Colon (tissue), 2 donors: ENCODE results near the gene OR10G8.
A peak's percentile ranks its signal among the peaks of the same experiment; 100 is the strongest.
"Not testable (repeated sequence)": the region's sequence is repeated elsewhere in the genome, so short reads cannot be mapped to it uniquely, and the experiment has no call there.

Experiments used
- FAIRE-seq: peaks from 2 replicates; lab custom pipeline; 2012; peaks lifted over from hg19 to GRCh38; lab: Jason Lieb, UNC
- donor health status: control.
- donor health status: control.

The OR10G8 gene, protein sequence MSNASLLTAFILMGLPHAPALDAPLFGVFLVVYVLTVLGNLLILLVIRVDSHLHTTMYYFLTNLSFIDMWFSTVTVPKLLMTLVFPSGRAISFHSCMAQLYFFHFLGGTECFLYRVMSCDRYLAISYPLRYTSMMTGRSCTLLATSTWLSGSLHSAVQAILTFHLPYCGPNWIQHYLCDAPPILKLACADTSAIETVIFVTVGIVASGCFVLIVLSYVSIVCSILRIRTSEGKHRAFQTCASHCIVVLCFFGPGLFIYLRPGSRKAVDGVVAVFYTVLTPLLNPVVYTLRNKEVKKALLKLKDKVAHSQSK

DNA sequence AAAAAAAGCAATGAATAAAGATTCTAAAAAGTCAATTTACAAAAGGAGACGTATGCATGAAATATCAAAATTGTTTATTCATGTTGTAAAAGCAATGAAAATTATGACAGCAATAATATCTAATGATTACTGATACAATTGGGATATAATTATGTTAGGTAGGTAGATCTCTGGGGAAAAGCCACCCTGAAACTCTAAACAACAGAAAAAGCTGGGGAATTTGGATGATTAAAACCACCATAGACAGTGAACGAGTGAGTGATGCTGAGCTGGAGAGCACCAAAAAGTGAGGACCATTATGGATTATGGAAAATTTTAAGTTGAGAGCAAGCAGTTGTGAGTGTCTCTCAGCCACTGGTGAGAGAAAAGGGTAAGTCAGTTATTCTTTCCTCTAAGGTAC, at the start of gene OR10G8:
TSS of gene OR10G8 (plus strand) at position 301 of the 400 bp plus-strand sequence. CDS start 2,825 bp downstream, outside the sequence.
- no peak for FAIRE-seq

DNA sequence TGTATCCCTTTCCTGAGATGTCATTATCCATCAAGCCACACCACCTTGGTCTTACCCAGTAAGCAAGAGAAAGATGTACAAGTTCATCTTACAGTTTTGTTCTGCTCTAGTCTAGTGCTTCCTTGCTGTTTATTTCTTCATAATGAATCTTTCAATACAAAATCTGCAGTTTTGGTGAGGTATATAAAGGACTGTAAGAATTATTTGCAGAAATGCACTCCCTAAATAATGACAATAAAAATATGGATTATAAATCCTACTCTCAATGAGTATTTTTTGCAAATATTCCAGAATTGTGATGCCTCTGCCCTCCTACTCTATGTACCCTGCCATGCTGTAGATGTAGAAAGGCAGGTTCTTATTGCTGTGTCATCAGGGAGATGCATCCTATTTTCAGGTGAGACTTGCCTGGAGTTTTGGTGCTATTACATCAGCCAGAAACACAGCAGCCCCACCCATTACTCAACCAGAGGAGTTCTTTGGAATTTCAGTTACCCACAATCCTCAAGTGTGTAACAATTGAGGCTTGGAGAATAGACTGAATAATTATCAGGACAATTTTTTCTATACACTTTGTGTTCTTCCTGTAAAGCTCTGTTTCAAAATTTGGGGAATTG, 48.8 kb upstream of the OR10G8 start, which contains the start of gene OR10S1:
TSS of gene OR10S1 (minus strand) at position 51 of the 617 bp plus-strand sequence. CDS start 117 bp downstream, outside the sequence.
- FAIRE-seq = no peak

DNA sequence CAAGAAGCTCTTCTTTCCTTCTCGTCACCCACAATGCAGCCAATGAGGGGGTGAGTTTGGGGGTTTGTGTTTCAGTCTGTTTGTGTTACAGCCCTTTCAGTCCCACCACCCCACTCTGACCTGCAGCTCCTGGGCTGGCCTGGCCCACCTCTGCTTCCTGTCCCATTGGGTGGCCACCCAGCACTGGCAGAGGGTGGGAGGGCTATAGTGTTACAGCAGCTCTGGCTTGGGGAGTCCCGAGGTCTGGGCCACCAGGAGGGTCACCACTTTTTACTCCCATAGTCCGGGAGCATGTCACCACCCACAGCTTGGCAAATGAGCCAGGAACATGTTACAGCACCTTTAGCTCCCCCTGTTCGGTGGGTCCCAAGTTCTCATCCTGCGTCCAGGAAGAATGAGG, 47.3 kb upstream of the OR10G8 start:
- FAIRE-seq = no peak

DNA sequence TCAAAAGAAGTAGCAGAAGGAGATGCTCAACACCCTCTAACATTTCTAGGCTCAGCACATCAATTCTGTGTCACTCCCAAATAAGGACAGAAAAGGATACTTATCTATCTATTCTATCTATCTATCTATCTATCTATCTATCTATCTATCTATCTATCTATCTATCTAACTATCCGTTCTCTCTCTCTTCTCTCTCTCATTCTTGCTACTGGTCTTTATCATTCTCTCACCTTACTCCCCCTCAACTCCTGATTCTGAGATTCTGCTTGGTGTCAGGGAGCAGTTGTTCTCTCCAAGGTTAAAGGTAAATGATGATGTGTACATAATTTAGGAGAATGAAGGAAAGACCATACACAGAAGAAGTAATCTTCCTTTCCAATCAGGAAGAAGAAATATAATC, 31.5 kb upstream of the OR10G8 start, which contains the start of gene OR10G6:
TSS of gene OR10G6 (minus strand) at position 43 of the 400 bp plus-strand sequence. CDS start at position 43, 0 bp downstream.
- FAIRE-seq = no peak

DNA sequence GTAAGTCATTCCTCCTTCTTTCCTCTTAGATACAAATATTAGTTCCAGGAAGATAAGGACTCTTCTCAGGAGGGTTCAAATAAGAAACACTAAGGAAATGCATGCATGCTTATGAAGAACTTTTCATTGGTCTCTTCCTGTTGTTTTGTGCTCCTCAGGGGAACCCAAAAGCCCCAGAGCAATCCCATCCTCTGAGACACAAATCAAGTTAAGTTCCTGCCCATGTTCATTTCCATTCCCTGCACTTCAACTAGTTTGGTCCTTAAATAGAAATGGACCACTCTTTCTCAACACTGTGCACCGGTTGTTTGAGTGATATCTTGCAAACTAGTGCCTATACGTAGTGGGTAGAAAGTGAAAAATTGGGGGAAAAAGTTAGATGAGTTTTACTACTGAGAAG, 13.9 kb upstream of the OR10G8 start, which contains the start of gene OR10G4:
TSS of gene OR10G4 (plus strand) at position 301 of the 400 bp plus-strand sequence. CDS start 2,578 bp downstream, outside the sequence.
- no peak for FAIRE-seq

DNA sequence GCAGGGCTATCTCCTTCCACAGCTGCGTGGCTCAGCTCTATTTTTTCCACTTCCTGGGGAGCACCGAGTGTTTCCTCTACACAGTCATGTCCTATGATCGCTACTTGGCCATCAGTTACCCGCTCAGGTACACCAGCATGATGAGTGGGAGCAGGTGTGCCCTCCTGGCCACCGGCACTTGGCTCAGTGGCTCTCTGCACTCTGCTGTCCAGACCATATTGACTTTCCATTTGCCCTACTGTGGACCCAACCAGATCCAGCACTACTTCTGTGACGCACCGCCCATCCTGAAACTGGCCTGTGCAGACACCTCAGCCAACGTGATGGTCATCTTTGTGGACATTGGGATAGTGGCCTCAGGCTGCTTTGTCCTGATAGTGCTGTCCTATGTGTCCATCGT, 10.8 kb upstream of the OR10G8 start:
- not testable (repeated sequence) for FAIRE-seq

DNA sequence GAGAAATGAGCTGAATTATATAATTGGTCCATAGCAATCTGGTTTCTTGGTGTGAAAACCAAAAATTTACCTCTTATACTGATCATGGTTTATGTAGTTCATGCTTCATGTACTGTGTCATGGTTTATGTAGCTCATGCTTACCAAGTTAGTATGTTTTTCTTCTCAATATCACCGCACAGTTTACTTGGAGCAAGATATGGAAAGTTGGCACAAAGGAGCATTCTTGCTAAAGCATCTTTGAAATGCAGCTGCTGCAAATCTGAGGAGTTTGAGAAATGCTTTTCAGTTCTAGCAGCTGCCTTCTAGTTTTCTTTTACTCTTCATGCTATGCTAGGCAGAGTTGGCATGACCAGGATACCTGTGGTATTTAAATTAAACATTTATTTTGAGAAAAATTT, 10.1 kb downstream of the OR10G8 start:
- no peak for FAIRE-seq

DNA sequence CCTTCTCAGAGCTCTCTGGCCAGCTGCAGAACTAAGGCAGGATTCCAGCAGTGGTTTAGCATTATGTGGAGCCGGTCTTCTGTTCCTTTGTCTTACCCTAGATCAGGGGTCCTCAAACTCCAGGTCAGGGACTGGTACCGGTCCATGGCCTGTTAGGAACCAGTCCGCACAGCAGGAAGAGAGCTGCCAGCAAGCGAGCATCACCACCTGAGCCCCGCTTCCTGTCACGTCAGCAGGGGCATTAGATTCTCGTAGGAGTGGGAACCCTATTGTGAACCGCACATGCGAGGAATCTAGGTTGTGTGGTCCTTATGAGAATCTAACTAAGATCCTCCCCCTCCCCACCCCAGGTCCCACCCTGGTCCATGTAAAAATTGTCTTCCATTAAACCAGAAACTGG, 13.0 kb downstream of the OR10G8 start:
- FAIRE-seq = no peak

DNA sequence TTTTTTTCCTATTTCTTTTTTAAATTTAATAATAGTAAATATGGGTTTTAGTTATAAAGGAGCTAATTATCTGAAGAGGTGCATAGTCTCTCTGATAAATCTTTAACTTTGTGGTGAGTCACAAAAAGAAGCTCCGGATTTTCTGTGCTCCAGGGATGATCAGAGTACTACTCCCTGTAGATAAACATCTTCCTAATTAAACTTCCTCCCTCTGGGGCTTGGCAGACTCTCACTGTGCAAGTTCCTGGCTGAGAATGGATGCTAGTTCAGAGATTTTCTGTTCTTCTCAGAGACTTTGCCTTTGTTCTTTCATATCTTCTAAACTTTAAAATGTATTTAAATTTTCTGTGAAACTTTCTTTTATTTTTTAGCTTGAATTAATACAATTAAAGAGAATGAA, 14.7 kb downstream of the OR10G8 start, which contains the start of gene OR10G7:
TSS of gene OR10G7 (minus strand) at position 72 of the 400 bp plus-strand sequence. CDS start 2,324 bp downstream, outside the sequence.
- no peak for FAIRE-seq

DNA sequence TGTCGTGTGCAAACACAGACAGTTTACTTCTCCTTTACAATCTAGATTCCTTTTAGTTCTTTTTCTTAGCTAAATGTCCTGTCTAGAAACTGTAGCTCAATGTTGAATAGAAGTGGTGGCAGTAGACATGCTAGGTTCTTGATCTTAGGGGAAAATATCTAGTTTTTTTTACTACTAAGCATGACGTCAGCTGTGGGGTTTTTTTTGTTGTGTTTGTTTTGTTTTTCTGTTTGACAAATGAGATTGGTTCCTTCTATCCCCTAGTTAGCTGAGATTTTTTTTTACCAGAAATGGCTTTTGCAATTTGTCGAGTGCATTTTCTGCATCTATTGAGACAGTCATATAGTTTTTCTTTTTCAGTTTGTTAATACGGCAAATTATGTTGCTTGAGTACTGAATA, 16.8 kb downstream of the OR10G8 start:
- FAIRE-seq = no peak

DNA sequence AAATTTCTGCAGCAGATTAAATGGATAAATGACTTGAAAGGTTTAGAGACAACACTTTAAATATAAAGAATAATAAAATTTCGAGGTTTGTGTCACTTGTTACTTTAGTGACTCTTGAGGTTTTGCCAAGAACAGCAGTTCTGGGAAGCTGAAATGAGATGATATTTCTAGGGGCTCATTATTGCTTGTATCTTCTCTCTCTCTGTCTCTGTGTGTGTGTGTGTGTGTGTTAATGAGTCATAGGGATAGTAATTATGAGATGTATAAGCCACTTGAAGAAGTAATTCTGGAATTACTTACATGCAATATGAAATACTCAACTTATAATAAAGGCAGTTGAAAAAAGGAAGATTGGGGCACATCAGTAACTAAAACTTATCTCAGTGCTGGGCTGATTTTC, 24.1 kb downstream of the OR10G8 start:
- no peak for FAIRE-seq

DNA sequence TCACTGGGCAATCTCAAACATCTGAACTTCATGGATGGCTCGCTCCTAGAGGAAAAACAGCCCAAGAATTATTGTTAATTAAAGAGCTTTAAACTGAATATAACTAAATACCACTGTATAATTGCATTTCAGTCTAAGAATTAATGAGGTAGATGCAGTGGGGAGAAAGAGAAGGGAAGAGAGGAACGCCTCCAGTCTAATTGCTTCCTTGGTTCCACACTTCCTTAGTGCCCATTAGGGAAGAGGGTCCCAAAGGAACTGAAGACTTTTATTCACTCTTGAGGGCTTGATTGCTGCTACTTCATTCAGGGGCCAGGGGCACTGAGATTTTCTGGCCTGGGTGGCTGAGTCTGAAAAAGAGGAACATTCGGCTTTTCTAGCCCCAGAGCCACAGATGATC, 26.4 kb downstream of the OR10G8 start:
- no peak for FAIRE-seq

DNA sequence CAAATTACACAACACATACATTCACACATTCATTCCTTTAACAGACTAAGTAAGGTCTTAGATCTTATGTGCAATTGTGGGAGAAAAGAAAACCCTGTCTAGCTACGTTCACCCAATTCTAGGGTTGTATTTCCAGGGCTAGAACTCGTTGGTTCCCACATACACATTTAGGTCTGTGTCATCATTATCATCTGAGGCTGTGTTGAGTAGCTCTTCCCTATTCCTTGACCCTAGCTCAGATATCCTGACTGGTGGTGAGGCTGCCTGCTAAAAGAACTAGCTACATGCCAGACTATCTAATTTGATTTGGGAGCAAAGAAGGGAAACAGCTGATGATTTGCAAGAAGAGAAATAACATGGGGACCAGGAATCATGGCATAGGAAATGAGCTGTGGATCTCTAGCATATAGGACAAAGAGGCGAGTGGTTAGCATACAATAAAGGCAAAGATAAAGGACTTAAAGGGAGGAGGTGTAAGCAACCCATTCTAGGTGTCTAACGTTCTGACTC, 42.1 kb downstream of the OR10G8 start:
- no peak for FAIRE-seq

DNA sequence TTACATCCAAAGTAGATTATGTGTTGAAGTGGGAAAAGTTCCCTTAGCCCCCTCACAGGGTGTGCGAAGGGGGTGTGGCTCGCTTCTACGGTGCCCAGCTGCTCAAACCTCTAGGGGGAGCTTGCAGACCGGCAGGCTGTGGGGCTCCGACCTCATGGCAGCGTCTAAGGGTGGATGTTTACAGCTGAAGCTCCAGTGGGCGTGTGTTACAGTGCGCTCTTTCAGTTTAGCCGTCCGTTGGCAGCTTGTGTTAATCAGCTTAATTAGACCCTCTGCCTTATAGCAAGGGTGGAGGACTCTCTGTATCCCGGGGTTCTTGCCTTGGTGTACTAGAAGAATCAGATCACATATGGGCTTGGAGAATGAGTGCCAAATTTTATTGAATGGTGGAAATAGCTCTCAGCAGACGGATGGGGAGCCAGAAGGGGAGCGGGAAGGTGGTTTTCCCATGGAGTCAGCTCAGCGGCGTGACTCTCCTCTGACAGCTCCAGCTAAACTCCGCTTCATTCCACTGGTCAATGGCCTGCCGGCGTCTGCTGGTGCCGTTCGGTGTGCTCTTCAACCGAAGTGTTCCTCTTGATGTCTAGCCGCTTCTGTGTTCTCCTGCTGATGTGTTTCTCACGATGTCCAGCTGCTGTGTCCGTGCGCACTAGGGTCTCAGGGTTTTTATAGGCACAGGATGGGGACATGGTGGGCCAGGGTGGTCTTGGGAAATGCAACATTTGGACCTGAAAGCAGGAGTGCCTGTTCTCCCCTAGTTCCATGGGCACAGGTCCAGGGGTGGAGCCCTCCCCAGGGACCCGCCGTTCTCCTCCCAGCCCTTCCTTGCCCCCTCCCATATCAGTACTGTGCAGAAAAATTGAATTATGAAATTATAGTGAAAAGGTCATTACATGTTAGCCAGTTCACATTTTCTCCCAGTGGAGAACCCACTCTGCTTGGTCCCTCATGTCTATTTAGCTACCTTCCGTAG, 43.1 kb downstream of the OR10G8 start:
- FAIRE-seq = no peak

DNA sequence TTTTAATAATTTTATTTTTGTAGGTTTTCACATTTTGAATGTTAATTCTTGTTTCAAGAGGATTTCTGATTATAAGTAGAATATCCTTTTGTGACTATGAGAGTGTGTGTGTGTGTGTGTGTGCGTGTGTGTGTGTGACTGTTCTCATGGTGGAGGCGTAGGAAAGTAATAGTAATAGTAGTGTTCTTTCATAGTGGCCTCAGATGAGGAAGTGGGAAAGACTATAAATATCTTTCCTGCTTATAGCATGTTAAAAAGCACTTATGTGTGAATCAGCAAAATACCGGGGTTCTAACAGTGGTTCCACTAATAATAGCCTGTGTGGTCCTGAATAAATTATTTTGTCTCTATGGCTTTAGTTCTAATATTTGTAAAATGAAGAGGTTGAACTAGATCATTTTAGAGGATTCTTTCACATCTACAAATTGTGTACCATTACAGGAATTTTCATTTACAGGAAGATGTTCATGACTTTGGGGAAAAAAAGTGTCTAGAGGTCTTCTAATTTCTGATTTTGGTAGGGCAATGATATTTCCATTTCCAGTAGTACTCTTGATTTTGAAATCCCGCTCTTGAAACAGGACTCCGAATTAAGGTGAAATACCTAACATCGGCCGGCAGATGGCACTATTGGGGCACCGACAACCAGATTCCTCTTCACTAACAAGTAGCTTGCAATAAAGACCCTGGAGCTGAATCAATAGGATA, 44.5 kb downstream of the OR10G8 start:
- FAIRE-seq = peak; percentile 55

DNA sequence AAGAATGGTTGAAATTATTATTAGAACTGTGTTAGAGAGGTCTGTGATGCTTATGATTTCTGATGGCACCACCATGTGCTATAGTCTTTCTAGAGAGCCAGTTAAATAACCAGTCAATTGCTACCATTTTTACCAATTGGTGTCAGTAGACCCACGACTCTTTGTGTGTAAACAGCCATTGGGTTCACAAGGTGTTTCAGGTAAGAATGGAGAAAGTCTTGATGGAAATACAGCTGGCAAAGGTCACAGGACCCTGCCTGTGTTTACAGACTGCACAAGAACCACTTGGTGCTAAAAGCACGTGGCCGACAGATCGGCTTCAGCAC, 45.0 kb downstream of the OR10G8 start:
- FAIRE-seq = no peak

DNA sequence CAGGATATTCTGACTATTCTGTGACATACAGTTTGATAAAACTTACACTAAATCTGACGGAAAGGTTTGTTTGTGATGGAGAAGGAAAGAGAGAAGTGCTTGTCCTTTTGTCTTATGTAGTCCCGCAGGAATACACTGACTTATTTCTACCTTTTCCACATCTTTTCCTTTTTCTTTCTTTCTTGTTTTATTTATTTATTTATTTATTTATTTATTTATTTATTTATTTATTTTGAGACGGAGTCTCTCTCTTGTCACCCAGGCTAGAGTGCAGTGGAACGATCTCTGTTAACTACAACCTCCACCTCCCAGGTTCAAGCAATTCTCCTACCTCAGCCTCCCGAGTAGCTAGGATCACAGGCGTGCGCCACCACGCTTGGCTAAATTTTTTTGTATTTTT, 45.5 kb downstream of the OR10G8 start:
- no peak for FAIRE-seq

DNA sequence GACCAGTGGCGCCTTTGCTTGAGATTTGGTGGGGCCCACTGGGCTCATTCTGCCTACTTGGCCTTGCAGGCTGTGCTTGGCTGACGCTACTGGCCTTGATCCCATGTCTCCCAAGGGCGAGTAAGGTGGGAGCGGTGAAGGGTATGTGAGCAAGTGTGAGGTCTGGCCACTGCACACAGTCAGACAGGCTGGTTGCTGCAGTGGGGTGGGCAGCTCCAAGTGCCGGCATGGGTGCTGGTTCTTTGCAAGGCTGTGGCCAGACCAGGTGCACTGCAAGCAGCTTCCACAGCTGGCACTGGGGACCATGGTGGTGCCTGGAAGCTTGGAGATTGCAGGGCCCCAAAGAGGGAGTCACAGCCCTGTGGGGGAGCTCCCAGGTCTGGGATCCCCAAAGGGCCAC, 48.0 kb downstream of the OR10G8 start:
- FAIRE-seq = no peak

DNA sequence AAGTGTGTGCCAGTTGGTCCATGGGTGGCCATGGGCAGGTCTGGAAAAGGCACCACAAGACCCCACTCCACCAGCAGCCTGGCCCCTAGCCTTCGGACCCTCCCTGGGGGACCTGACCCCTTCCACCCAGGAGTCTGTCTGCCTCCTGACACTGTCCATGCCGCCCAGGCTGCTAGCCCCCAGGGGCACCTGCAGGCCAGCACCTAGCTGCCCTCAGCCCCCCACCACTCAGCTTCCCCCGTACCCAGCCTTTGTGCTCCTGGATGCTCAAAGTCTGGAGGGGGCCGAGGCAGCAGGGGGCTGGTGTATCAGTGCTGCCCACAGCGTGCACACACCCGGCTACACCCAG, 48.9 kb downstream of the OR10G8 start:
- FAIRE-seq = no peak

DNA sequence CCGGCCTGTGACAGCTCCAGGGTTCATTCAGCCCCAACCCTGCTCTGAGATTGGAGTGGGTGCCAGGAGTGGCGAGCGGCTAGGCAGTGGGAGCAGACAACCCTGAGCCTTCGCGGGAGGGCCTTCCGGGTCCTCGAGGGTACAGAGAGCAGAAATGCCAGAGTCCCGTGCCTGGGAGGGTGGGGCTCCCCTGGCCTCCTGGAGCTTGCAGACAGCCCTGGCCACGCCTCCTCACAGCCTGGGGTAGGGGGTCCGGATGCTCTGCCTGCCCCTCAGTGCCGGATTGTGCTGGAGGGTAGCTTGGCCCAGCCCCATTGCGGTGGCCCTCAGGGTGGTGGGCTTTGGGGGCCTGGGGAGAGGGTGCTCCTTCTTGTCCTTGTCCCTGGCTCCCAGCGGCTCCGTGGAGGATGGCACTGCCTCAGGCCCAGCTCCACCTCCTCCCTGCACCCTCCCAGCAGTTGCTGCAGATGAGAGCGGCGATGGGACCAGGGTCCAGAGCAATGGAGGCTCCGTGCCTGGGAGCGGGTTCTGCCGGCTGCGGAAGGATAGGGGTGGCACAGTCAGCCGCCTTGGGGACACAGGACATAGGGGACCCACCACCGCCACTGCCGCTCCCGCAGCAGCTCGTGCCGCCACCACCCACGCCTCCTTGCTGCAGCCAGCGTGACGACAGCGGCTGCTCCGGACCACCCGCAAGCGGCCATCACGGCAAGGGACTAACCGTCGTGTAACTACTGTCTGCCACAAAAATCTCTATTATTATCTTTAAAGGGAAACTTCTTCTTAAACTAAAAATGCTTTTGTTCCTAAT, 49.4 kb downstream of the OR10G8 start:
- FAIRE-seq = no peak

DNA sequence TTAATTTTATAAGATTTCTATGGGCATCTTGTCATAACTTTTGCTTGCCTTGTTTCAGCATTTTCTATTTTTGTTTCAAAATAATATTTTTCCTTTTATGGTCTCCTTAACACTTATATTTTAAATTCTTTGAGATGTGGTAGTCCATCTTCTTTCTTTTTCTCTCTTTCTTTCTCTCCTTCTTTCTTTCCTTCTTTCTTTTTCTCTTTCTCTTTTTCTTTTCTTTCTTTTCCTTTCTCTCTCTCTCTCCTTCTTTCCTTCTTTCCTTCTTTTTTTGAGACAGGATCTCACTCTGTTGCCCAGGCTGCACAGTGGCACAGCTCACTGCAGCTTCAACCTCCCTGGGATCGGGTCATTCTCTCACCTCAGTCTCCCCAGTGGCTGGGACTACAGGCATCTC, 50.7 kb downstream of the OR10G8 start:
- no peak for FAIRE-seq
